Loucy (cell line): ENCODE data around the gene ASB13.

Experiments
- H2AFZ ChIP-seq: fragments of 200-600 bp; sonication (generic); 2 replicates; pipeline ENCODE4 v1.6.0; 2016; ENCODE audit warnings: antibody characterized with exemption, mild to moderate bottlenecking, low read length, moderate library complexity
- H3F3A ChIP-seq: fragments of 200-600 bp; 2 replicates; pipeline ENCODE4 v1.6.0; 2016; ENCODE audit warnings: antibody characterized with exemption, low read depth, mild to moderate bottlenecking
- H3K27me3 ChIP-seq: fragments of 200-600 bp; sonication (generic); 2 replicates; pipeline ENCODE4 v1.6.1; 2014; ENCODE audit warnings: low read length, mild to moderate bottlenecking; ENCODE audit not compliant: insufficient read depth, poor library complexity, severe bottlenecking
- H3K36me3 ChIP-seq: fragments of 200-600 bp; sonication (generic); 2 replicates; pipeline ENCODE4 v1.6.1; 2016; ENCODE audit warnings: low read length; ENCODE audit not compliant: insufficient read depth
- H3K4me1 ChIP-seq: fragments of 200-600 bp; sonication (generic); 2 replicates; pipeline ENCODE4 v1.5.1; 2014; ENCODE audit warnings: low read length, mild to moderate bottlenecking; ENCODE audit not compliant: insufficient read depth, poor library complexity, severe bottlenecking
- H3K4me2 ChIP-seq: fragments of 200-600 bp; sonication (generic); 2 replicates; pipeline ENCODE4 v1.6.0; 2014; ENCODE audit warnings: antibody characterized with exemption, low read length, low read depth, mild to moderate bottlenecking; ENCODE audit not compliant: poor library complexity, severe bottlenecking
- H3K4me3 ChIP-seq: fragments of 200-600 bp; sonication (generic); 2 replicates; pipeline ENCODE4 v1.5.1; 2014; ENCODE audit warnings: low read length, mild to moderate bottlenecking, mixed read lengths; ENCODE audit not compliant: poor library complexity, severe bottlenecking
- H3K79me2 ChIP-seq: fragments of 200-600 bp; sonication (generic); 2 replicates; pipeline ENCODE4 v1.6.1; 2014; ENCODE audit warnings: low read length; ENCODE audit not compliant: insufficient read depth
- H3K9ac ChIP-seq: fragments of 200-600 bp; sonication (generic); 2 replicates; pipeline ENCODE4 v1.6.0; 2014; ENCODE audit warnings: mild to moderate bottlenecking, low read depth, low read length, moderate library complexity; ENCODE audit not compliant: poor library complexity, severe bottlenecking
- H3K9me2 ChIP-seq: fragments of 200-600 bp; sonication (generic); replicated peaks from 2 replicates; pipeline ENCODE4 v1.6.1; 2016; ENCODE audit warnings: low read depth, low read length, mixed read lengths
- H3K9me3 ChIP-seq: fragments of 200-600 bp; sonication (generic); 2 replicates; pipeline ENCODE4 v1.6.1; 2014; ENCODE audit warnings: mild to moderate bottlenecking, antibody characterized with exemption, low read length, low read depth; ENCODE audit not compliant: insufficient read depth
- H4K20me1 ChIP-seq: fragments of 200-600 bp; sonication (generic); 2 replicates; pipeline ENCODE4 v1.6.0; 2014; ENCODE audit warnings: antibody characterized with exemption, low read length, mild to moderate bottlenecking; ENCODE audit not compliant: insufficient read depth, poor library complexity, severe bottlenecking
- CTCF ChIP-seq: fragments of 200-600 bp; sonication (generic); conservative IDR thresholded peaks from 2 replicates; pipeline ENCODE4 v1.5.1; 2014; ENCODE audit warnings: mild to moderate bottlenecking, antibody characterized with exemption, low read length
- EZH2phosphoT487 ChIP-seq: fragments of 200-600 bp; IDR thresholded peaks from 2 replicates; pipeline ENCODE4 v1.6.1; 2018; ENCODE audit warnings: antibody characterized with exemption, mild to moderate bottlenecking, moderate library complexity, borderline replicate concordance

ASB13 gene

GRCh38 chr10:5620223-5620721, 46.1 kb downstream of the ASB13 start:
- Histone ChIP-seq H3K9me2 (no peaks in the 10 kb centered on the region), H3K4me1 (peaks cover 11% of the 10 kb centered on the region), H3K4me3 (no peak overlapping the region), H3K4me2 (no peak overlapping the region), H3F3A (no peaks in the 10 kb centered on the region), H3K9me3 (no peaks in the 10 kb centered on the region), H4K20me1 (no peaks in the 10 kb centered on the region), H3K9ac (no peak overlapping the region), H3K79me2 (no peaks in the 10 kb centered on the region), H2AFZ (no peak overlapping the region), H3K27me3 (no peaks in the 10 kb centered on the region), H3K36me3 (no peaks in the 10 kb centered on the region)
- TF ChIP-seq CTCF (no peak), EZH2phosphoT487 (no peak)

GRCh38 chr10:5619362-5620211, 46.8 kb downstream of the ASB13 start:
- H3K4me2 ChIP-seq = no peak overlapping the region
- no peak overlapping the region for H3K4me3 ChIP-seq
- no peak overlapping the region for H3K9ac ChIP-seq
- H2AFZ ChIP-seq = no peak overlapping the region
- H3K79me2 ChIP-seq = no peaks in the 10 kb centered on the region
- H3K9me2 ChIP-seq = no peaks in the 10 kb centered on the region
- no peaks in the 10 kb centered on the region for H3K27me3 ChIP-seq
- peaks cover 11% of the 10 kb centered on the region for H3K4me1 ChIP-seq
- no peaks in the 10 kb centered on the region for H3K9me3 ChIP-seq
- no peak for TF ChIP-seq CTCF
- no peak for TF ChIP-seq EZH2phosphoT487
- no peaks in the 10 kb centered on the region for H4K20me1 ChIP-seq
- H3F3A ChIP-seq = no peaks in the 10 kb centered on the region
- H3K36me3 ChIP-seq = no peaks in the 10 kb centered on the region

- no peaks in the 10 kb centered on the region for H3K9me3 ChIP-seq
- no peak overlapping the region for H3K4me3 ChIP-seq
- H3F3A ChIP-seq = no peaks in the 10 kb centered on the region
- no peak overlapping the region for H2AFZ ChIP-seq
- no peaks in the 10 kb centered on the region for H4K20me1 ChIP-seq
- no peak overlapping the region for H3K9ac ChIP-seq
- no peaks in the 10 kb centered on the region for H3K36me3 ChIP-seq
- no peaks in the 10 kb centered on the region for H3K79me2 ChIP-seq
- no peaks in the 10 kb centered on the region for H3K27me3 ChIP-seq
- no peak overlapping the region for H3K4me2 ChIP-seq
- H3K4me1 ChIP-seq = peaks cover 11% of the 10 kb centered on the region
- no peaks in the 10 kb centered on the region for H3K9me2 ChIP-seq
- TF ChIP-seq EZH2phosphoT487 (no peak), CTCF (no peak)
Measured at GRCh38 chr10:5618829-5619228, 47.6 kb downstream of the ASB13 start.
